OCI-LY7 (cell line): ENCODE data around the gene TRIM58. TPM values are rescaled to one million over a fixed set of nuclear protein-coding genes. Genes with fewer than 3 reads are reported as not detected.

Source experiments
- BruUV-seq: library from RNA; stranded (reverse); fragments of 400-500 nt; replicated peaks from 2 replicates; lab custom pipeline; 2021; lab: Mats Ljungman, UMichigan
- CTCF ChIA-PET: fragments of 300-600 bp; sonication (Branson Sonifier 250); formaldehyde crosslinking; loops from one replicate; lab custom pipeline; 2022; ENCODE audit warnings: antibody characterized with exemption; ENCODE audit not compliant: unreplicated experiment; lab: Charles Lee
- POLR2A ChIA-PET: fragments of 300-600 bp; sonication (Branson Sonifier 250); formaldehyde crosslinking; loops from one replicate; lab custom pipeline; 2022; ENCODE audit warnings: antibody characterized with exemption; lab: Charles Lee
- DNase-seq: peaks from one replicate; pipeline ENCODE4 v3.0.0-alpha.2; 2015; ENCODE audit warnings: low spot score
- H2AFZ ChIP-seq: fragments of 200-600 bp; sonication (generic), shearing (Covaris generic); 2 replicates; pipeline ENCODE4 v1.6.1; 2014; ENCODE audit warnings: mild to moderate bottlenecking, antibody characterized with exemption, low read length, moderate library complexity
- H3K27ac ChIP-seq: fragments of 200-600 bp; sonication (generic); 2 replicates; pipeline ENCODE4 v1.5.1; 2014; ENCODE audit warnings: mixed run types, low read depth, mild to moderate bottlenecking, moderate library complexity, low read length, inconsistent platforms; ENCODE audit not compliant: poor library complexity, severe bottlenecking
- H3K36me3 ChIP-seq: fragments of 200-600 bp; sonication (generic); 2 replicates; pipeline ENCODE4 v1.6.1; 2014; ENCODE audit warnings: mild to moderate bottlenecking, antibody characterized with exemption, low read length, moderate library complexity, mixed read lengths; ENCODE audit not compliant: insufficient read depth
- H3K4me1 ChIP-seq: fragments of 200-600 bp; sonication (generic); 2 replicates; pipeline ENCODE4 v1.5.1; 2014; ENCODE audit warnings: mild to moderate bottlenecking, low read length; ENCODE audit not compliant: insufficient read depth, poor library complexity, severe bottlenecking
- H3K4me2 ChIP-seq: fragments of 200-600 bp; sonication (generic); 2 replicates; pipeline ENCODE4 v1.6.1; 2014; ENCODE audit warnings: mild to moderate bottlenecking, low read length
- H3K4me3 ChIP-seq: fragments of 200-600 bp; sonication (generic); 2 replicates; pipeline ENCODE4 v1.5.1; 2014; ENCODE audit warnings: mild to moderate bottlenecking, low read depth, low read length; ENCODE audit not compliant: poor library complexity, severe bottlenecking
- H3K79me2 ChIP-seq: fragments of 200-600 bp; sonication (generic); 2 replicates; pipeline ENCODE4 v1.6.1; 2016; ENCODE audit warnings: low read depth, mild to moderate bottlenecking, low read length, moderate library complexity, mixed read lengths; ENCODE audit not compliant: insufficient read depth
- H3K9me2 ChIP-seq: fragments of 200-600 bp; sonication (generic); 2 replicates; pipeline ENCODE4 v1.6.1; 2016; ENCODE audit warnings: mild to moderate bottlenecking, low read length, mixed read lengths; ENCODE audit not compliant: insufficient read depth
- H3K9me3 ChIP-seq: fragments of 200-600 bp; sonication (generic); 2 replicates; pipeline ENCODE4 v1.6.1; 2014; ENCODE audit warnings: mild to moderate bottlenecking, mixed run types, low read length, mixed read lengths
- H4K20me1 ChIP-seq: fragments of 200-600 bp; sonication (generic); 2 replicates; pipeline ENCODE4 v1.6.1; 2014; ENCODE audit warnings: mild to moderate bottlenecking, antibody characterized with exemption, low read length, moderate library complexity, mixed read lengths; ENCODE audit not compliant: insufficient read depth
- EZH2phosphoT487 ChIP-seq: fragments of 200-600 bp; sonication (generic); IDR thresholded peaks from 2 replicates; pipeline ENCODE4 v1.6.1; 2018; ENCODE audit warnings: low read depth, borderline replicate concordance, mild to moderate bottlenecking, mixed run types, antibody characterized with exemption, low read length, moderate library complexity, mixed read lengths
- intact Hi-C: fragments of 100-400 bp; cut with micrococcal nuclease; formaldehyde crosslinking; loops from one replicate; pipeline ENCODE4 v1.10.0; 2022; ENCODE audit not compliant: unreplicated experiment
- total RNA-seq, 2 experiments: library from RNA; depleted of rRNA in 1 of 2; stranded (reverse); fragments of >200 nt in 1 of 2; shearing (Covaris generic) in 1 of 2; gene quantifications; 2 replicates each; pipeline ENCODE4 v1.2.3, GENCODE V29; 2014 to 2022
- TF ChIP-seq, protein P1 (sequence below): fragments of 200-600 bp; sonication (generic); conservative IDR thresholded peaks from 2 replicates; pipeline ENCODE4 v1.5.1; 2014; ENCODE audit warnings: mild to moderate bottlenecking, antibody characterized with exemption, low read length, moderate library complexity, mixed read lengths

Gene TRIM58
- total RNA-seq, 2 experiments from 2014 or later: not detected

DNA sequence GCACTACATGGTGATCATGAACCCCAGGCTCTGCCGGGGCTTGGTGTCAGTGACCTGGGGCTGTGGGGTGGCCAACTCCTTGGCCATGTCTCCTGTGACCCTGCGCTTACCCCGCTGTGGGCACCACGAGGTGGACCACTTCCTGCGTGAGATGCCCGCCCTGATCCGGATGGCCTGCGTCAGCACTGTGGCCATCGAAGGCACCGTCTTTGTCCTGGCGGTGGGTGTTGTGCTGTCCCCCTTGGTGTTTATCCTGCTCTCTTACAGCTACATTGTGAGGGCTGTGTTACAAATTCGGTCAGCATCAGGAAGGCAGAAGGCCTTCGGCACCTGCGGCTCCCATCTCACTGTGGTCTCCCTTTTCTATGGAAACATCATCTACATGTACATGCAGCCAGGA, 39.0 kb downstream of the TRIM58 start:
- BruUV-seq: no TSS peak
- DNase-seq: no peak
- H3K36me3 ChIP-seq: no peaks in the 10 kb centered on the region
- no peak overlapping the region for H3K4me3 ChIP-seq
- H3K4me2 ChIP-seq: no peak overlapping the region
- TF ChIP-seq EZH2phosphoT487: no peak
- TF ChIP-seq, protein P1, sequence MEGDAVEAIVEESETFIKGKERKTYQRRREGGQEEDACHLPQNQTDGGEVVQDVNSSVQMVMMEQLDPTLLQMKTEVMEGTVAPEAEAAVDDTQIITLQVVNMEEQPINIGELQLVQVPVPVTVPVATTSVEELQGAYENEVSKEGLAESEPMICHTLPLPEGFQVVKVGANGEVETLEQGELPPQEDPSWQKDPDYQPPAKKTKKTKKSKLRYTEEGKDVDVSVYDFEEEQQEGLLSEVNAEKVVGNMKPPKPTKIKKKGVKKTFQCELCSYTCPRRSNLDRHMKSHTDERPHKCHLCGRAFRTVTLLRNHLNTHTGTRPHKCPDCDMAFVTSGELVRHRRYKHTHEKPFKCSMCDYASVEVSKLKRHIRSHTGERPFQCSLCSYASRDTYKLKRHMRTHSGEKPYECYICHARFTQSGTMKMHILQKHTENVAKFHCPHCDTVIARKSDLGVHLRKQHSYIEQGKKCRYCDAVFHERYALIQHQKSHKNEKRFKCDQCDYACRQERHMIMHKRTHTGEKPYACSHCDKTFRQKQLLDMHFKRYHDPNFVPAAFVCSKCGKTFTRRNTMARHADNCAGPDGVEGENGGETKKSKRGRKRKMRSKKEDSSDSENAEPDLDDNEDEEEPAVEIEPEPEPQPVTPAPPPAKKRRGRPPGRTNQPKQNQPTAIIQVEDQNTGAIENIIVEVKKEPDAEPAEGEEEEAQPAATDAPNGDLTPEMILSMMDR: no peak
- POLR2A ChIA-PET: interaction anchor here (1.2 kb wide), 1 partner anchor 11 kb away, joined by 3 read pairs; no protein-coding TSS in a partner anchor
- H2AFZ ChIP-seq: no peak overlapping the region
- no peaks in the 10 kb centered on the region for H4K20me1 ChIP-seq
- CTCF ChIA-PET: no interaction called here
- H3K9me3 ChIP-seq: no peaks in the 10 kb centered on the region
- H3K4me1 ChIP-seq: no peaks in the 10 kb centered on the region
- no peaks in the 10 kb centered on the region for H3K79me2 ChIP-seq
- H3K9me2 ChIP-seq: no peaks in the 10 kb centered on the region
- H3K27ac ChIP-seq: no peak overlapping the region
- intact Hi-C loops: no loop called here

DNA sequence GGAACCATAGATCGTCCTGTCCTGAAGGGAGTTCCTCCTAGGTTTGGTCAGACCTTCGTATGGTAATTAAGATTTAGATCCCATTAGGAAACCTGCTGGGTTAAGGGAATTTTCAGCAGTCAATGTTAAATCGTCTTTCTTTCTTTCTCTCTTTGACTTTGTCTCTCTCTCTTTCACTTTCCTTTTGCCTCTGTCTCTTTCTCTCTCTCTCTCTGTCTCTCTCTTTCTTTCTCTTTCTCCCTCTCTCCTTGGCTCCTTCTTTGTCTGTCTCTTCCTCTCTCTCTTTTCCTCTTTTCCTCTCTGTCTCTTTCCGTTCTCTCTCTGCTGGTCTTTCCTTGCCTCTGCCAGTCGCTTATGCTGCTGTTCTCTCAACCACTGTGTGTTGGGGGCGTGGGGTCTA, 47.1 kb downstream of the TRIM58 start:
- H3K9me3 ChIP-seq: no peaks in the 10 kb centered on the region
- H3K9me2 ChIP-seq: no peaks in the 10 kb centered on the region
- no peaks in the 10 kb centered on the region for H3K36me3 ChIP-seq
- H2AFZ ChIP-seq: no peak overlapping the region
- no peaks in the 10 kb centered on the region for H4K20me1 ChIP-seq
- intact Hi-C loops: no loop called here
- no peak overlapping the region for H3K4me2 ChIP-seq
- CTCF ChIA-PET: no interaction called here
- POLR2A ChIA-PET: no interaction called here
- H3K4me1 ChIP-seq: no peaks in the 10 kb centered on the region
- no peak overlapping the region for H3K4me3 ChIP-seq
- DNase-seq: no peak
- no peaks in the 10 kb centered on the region for H3K79me2 ChIP-seq
- BruUV-seq: no TSS peak
- H3K27ac ChIP-seq: no peak overlapping the region
- TF ChIP-seq, protein P1: no peak
- TF ChIP-seq EZH2phosphoT487: no peak

DNA sequence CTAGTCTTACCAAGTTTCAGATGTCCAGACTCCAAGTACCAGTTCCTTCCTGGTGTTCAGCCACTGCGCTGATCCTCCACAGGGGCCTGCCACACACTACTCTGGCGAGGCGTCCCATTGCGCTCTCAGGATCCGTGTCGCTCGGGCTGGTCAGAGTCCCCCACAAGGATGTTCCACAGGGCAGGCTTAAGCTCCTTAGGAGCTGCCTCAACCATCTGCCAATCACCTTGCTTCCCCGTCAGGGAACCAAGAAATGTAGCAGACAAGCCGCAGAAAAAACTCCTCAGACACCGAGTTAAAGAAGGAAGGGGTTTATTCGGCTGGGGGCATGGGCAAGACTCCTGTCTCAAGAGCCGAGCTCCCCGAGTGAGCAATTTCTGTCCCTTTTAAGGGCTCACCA, 48.2 kb downstream of the TRIM58 start:
- H3K9me3 ChIP-seq: no peaks in the 10 kb centered on the region
- intact Hi-C loops: no loop called here
- POLR2A ChIA-PET: no interaction called here
- no peak for TF ChIP-seq EZH2phosphoT487
- TF ChIP-seq, protein P1: no peak
- no TSS peak for BruUV-seq
- no peaks in the 10 kb centered on the region for H4K20me1 ChIP-seq
- no peak overlapping the region for H2AFZ ChIP-seq
- H3K36me3 ChIP-seq: no peaks in the 10 kb centered on the region
- H3K4me1 ChIP-seq: no peaks in the 10 kb centered on the region
- CTCF ChIA-PET: no interaction called here
- DNase-seq: no peak
- H3K79me2 ChIP-seq: no peaks in the 10 kb centered on the region
- H3K4me3 ChIP-seq: no peak overlapping the region
- no peak overlapping the region for H3K27ac ChIP-seq
- no peak overlapping the region for H3K4me2 ChIP-seq
- H3K9me2 ChIP-seq: no peaks in the 10 kb centered on the region
